ENCODE measurements around the gene METAP2.

METAP2 gene

GRCh38 chr12:95473884-95474659 is at the start of gene METAP2:
TSS of gene METAP2 (plus strand) at chr12:95474152. CDS start at chr12:95474180, 28 bp downstream.
- TF ChIP-seq ZFX (IDR thresholded peaks at IDR 0.05; ENCODE audit: borderline replicate concordance): no peak
- no peak for TF ChIP-seq CTCF (IDR thresholded peaks at IDR 0.05)
- peak within 1 kb of the TSS; percentile 99 for H3K27ac ChIP-seq

- no peak for TF ChIP-seq ZFX (IDR thresholded peaks at IDR 0.05; ENCODE audit: borderline replicate concordance)
- no peak overlapping the region for H3K27ac ChIP-seq
These were observed 49.5 kb upstream of the METAP2 start for GRCh38 chr12:95424271-95424994.

DNA sequence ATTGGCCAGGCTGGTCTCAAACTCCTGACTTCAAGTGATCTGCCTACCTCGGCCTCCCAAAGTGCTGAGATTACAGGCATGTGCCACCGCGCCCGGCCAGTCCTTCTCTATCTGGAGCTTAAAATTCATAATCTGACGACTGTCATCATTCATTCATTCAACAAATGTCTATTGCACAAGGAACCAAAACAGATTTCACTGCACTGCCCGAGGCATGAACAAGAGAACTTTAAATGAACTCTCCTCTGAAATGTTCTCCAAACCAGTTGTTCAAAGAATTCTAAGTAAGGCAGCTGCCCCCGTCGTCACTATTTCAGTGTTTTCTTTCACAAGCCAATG is 44.8 kb upstream of the METAP2 start:
- H3K27ac ChIP-seq: no peak overlapping the region
- no peak for TF ChIP-seq CTCF (IDR thresholded peaks at IDR 0.05)
- no peak for TF ChIP-seq ZFX (IDR thresholded peaks at IDR 0.05; ENCODE audit: borderline replicate concordance)

GRCh38 chr12:95431120-95431519 is 42.8 kb upstream of the METAP2 start:
- TF ChIP-seq CTCF (IDR thresholded peaks at IDR 0.05): no peak
- TF ChIP-seq ZFX (IDR thresholded peaks at IDR 0.05; ENCODE audit: borderline replicate concordance): no peak
- H3K27ac ChIP-seq: no peak overlapping the region

DNA sequence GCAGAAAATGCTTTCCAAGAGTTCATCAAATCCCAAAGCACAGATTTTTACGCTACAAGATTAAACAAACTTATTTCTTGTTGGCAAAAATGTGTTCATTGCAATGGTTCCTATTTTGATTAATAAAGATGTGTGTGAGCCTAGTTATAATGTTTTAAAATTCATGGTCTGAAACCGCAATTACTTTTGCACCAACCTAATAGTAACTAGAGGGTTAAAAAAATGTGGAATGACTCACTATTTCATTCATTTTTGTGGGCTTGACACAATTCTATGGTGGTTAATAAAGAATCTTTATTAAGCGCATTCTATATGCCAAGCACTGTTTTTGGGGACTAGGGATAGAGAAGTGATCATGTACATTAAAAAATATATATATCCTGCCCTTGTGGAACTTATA is 38.6 kb upstream of the METAP2 start:
- H3K27ac ChIP-seq: no peak overlapping the region
- TF ChIP-seq ZFX (IDR thresholded peaks at IDR 0.05; ENCODE audit: borderline replicate concordance) (no peak), CTCF (IDR thresholded peaks at IDR 0.05) (no peak)

- no peak for TF ChIP-seq CTCF (IDR thresholded peaks at IDR 0.05)
- no peak for TF ChIP-seq ZFX (IDR thresholded peaks at IDR 0.05; ENCODE audit: borderline replicate concordance)
- H3K27ac ChIP-seq: no peak overlapping the region
These were observed 36.4 kb upstream of the METAP2 start for GRCh38 chr12:95437565-95437964.

GRCh38 chr12:95439461-95440230 is 34.3 kb upstream of the METAP2 start:
- no peak overlapping the region for H3K27ac ChIP-seq

More at GRCh38 chr12:95439461-95440230, 34.3 kb upstream of the METAP2 start:
- TF ChIP-seq CTCF (IDR thresholded peaks at IDR 0.05): no peak
- TF ChIP-seq ZFX (IDR thresholded peaks at IDR 0.05; ENCODE audit: borderline replicate concordance): no peak

All from 22Rv1 (cell line).